ENCODE data around the gene SLC15A5. TPM values are rescaled to one million over a fixed set of nuclear protein-coding genes. Genes with fewer than 3 reads are reported as not detected.

SLC15A5 gene
- total and polyA plus RNA-seq, 2 donors from 2014 or later: not detected

DNA sequence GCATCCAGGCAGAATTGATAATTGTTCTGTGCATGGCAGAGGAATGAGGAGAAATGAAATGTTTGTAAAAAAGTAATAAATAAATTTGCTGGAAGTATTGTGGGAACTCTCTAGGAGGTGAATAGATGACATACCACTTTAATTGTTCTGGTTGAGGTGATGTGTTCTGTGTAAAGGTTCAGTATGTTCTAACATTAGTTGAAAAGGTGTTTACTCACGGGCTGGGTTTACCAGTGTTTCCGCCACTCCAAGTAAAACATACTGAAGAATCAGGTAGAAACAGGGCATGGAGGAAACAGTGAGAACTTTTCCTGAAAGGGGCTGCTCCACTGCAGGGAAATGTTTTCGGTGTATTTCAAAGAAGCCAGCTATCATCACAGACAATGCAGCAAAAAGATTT lies 53.3 kb downstream of the SLC15A5 start:
- TF ChIP-seq, protein P1, sequence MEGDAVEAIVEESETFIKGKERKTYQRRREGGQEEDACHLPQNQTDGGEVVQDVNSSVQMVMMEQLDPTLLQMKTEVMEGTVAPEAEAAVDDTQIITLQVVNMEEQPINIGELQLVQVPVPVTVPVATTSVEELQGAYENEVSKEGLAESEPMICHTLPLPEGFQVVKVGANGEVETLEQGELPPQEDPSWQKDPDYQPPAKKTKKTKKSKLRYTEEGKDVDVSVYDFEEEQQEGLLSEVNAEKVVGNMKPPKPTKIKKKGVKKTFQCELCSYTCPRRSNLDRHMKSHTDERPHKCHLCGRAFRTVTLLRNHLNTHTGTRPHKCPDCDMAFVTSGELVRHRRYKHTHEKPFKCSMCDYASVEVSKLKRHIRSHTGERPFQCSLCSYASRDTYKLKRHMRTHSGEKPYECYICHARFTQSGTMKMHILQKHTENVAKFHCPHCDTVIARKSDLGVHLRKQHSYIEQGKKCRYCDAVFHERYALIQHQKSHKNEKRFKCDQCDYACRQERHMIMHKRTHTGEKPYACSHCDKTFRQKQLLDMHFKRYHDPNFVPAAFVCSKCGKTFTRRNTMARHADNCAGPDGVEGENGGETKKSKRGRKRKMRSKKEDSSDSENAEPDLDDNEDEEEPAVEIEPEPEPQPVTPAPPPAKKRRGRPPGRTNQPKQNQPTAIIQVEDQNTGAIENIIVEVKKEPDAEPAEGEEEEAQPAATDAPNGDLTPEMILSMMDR (IDR thresholded peaks at IDR 0.05; ENCODE audit: borderline replicate concordance, extremely low read depth, insufficient read depth): no peak
- Histone ChIP-seq H3K36me3 (ENCODE audit: control insufficient read depth in 2 of 3, insufficient read depth in 3 of 3, low read length in 3 of 3) (no peaks in the 10 kb centered on the region), H3K27ac (ENCODE audit: low read depth in 2 of 2, low read length in 2 of 2) (no peak overlapping the region), H3K9ac (ENCODE audit: low read length in 3 of 3) (no peak overlapping the region), H3K9me3 (ENCODE audit: control insufficient read depth in 2 of 3, insufficient read depth in 1 of 3, low read length in 3 of 3) (no peaks in the 10 kb centered on the region), H3K4me3 (ENCODE audit: low read length in 3 of 3) (no peak overlapping the region), H3K27me3 (ENCODE audit: control insufficient read depth, insufficient read depth, low read length) (no peaks in the 10 kb centered on the region), H3K4me1 (ENCODE audit: control insufficient read depth in 2 of 3, insufficient read depth in 2 of 3, low read depth in 1 of 3, low read length in 3 of 3) (no peaks in the 10 kb centered on the region)
- no peak for DNase-seq
- intact Hi-C loops (cut with DNase I): no loop called here
- no peak for FAIRE-seq

DNA sequence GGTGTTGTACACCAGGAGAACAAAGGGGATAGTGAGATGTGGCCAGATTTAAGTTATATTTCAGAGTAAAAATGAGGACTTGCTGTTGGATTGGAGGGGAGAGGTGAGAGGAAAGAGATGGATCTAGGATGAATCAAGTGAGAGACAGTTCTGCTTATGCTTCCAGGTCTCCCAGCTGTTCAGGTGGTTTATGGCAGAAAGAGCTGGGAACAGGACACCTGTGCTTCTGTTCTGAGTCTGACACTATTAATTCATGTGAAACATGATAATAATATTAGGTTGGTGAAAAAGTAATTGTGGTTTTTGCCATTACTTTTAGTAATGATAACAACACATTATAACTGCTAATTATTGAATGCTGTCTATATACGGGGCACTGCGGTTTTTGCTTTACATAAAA lies 55.7 kb downstream of the SLC15A5 start:
- Histone ChIP-seq H3K27ac (ENCODE audit: low read depth in 2 of 2, low read length in 2 of 2) (no peak overlapping the region), H3K4me1 (ENCODE audit: control insufficient read depth in 2 of 3, insufficient read depth in 2 of 3, low read depth in 1 of 3, low read length in 3 of 3) (peaks cover 0 to 2% (median 0%) of the 10 kb centered on the region in 3 donors), H3K9ac (ENCODE audit: low read length in 3 of 3) (no peak overlapping the region), H3K4me3 (ENCODE audit: low read length in 3 of 3) (no peak overlapping the region), H3K27me3 (ENCODE audit: control insufficient read depth, insufficient read depth, low read length) (no peaks in the 10 kb centered on the region), H3K9me3 (ENCODE audit: control insufficient read depth in 2 of 3, insufficient read depth in 1 of 3, low read length in 3 of 3) (no peaks in the 10 kb centered on the region), H3K36me3 (ENCODE audit: control insufficient read depth in 2 of 3, insufficient read depth in 3 of 3, low read length in 3 of 3) (no peaks in the 10 kb centered on the region)
- TF ChIP-seq, protein P1 (IDR thresholded peaks at IDR 0.05; ENCODE audit: borderline replicate concordance, extremely low read depth, insufficient read depth): no peak
- no peak for FAIRE-seq
- intact Hi-C loops (cut with DNase I): no loop called here
- no peak for DNase-seq

DNA sequence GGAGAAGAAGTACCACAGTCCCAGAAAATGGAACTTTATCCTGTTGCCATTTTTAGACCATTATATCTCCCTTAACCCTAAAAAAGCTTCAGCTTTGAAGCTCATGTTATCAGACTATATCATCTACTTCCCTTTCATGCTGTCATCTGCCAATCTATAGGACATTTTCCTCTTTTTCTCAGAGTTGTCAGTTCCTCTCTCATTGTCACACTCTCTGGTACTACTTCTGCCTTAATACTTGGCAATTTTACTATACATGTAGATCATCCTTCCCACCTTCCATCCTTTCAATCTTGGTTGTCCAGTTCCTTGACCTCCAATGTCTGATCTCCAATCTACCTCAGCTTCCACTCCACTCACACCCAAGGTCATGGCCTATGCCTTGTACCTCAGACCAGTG lies 57.4 kb downstream of the SLC15A5 start:
- Histone ChIP-seq H3K9ac (ENCODE audit: low read length in 3 of 3) (no peak overlapping the region), H3K4me1 (ENCODE audit: control insufficient read depth in 2 of 3, insufficient read depth in 2 of 3, low read depth in 1 of 3, low read length in 3 of 3) (peaks cover 0 to 2% (median 0%) of the 10 kb centered on the region in 3 donors), H3K27ac (ENCODE audit: low read depth in 2 of 2, low read length in 2 of 2) (no peak overlapping the region), H3K27me3 (ENCODE audit: control insufficient read depth, insufficient read depth, low read length) (no peaks in the 10 kb centered on the region), H3K9me3 (ENCODE audit: control insufficient read depth in 2 of 3, insufficient read depth in 1 of 3, low read length in 3 of 3) (no peaks in the 10 kb centered on the region), H3K4me3 (ENCODE audit: low read length in 3 of 3) (no peak overlapping the region), H3K36me3 (ENCODE audit: control insufficient read depth in 2 of 3, insufficient read depth in 3 of 3, low read length in 3 of 3) (no peaks in the 10 kb centered on the region)
- DNase-seq (no peak), FAIRE-seq (no peak)
- intact Hi-C loops (cut with DNase I): no loop called here
- TF ChIP-seq, protein P1 (IDR thresholded peaks at IDR 0.05; ENCODE audit: borderline replicate concordance, extremely low read depth, insufficient read depth): no peak

Data from kidney (tissue), 14 donors.